ENCODE results near the gene MID1.

The MID1 gene

DNA sequence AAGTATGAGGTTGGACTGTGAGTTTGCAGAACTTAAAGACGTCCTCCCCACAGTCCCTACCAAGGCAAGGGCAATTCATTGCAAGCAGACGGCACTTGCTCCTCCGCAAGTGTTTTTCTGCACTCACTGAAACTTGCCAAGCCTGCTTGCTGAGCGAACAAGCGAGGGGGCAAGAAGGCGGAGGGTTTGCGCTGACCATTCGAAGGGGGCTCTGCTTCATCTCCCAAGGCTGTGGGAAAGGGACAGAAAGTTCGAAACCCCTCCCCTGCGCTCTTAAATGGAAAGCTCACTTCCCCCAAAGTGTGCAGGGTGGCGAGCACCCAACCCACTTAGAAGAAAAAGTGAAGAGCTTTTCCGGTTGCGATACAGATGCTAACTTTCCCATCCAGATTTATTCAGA, 1.4 kb downstream of the MID1 start:
- no peaks in the 10 kb centered on the region for H3K9me3 ChIP-seq (ENCODE audit: insufficient read depth, low read length)
- H3K36me3 ChIP-seq (replicated peaks; ENCODE audit: low read depth, low read length): no peaks in the 10 kb centered on the region
- no peak overlapping the region for H3K27ac ChIP-seq (ENCODE audit: low read length)
- no peak overlapping the region for H3K9ac ChIP-seq (ENCODE audit: low read length)
- H3K4me1 ChIP-seq (ENCODE audit: low read length): no peaks in the 10 kb centered on the region
- H3K27me3 ChIP-seq (ENCODE audit: low read depth, low read length): peaks cover 3% of the 10 kb centered on the region; the same call in 1 of the 2 replicates
- H4K20me1 ChIP-seq (ENCODE audit: insufficient read depth, low read length): no peaks in the 10 kb centered on the region
- H2AFZ ChIP-seq (ENCODE audit: low read depth, low read length): no peak overlapping the region
- no peak overlapping the region for H3K4me2 ChIP-seq (ENCODE audit: low read length)
- no peaks in the 10 kb centered on the region for H3K79me2 ChIP-seq (ENCODE audit: low read length)
- no peak overlapping the region for H3K4me3 ChIP-seq (ENCODE audit: low read length)
- TF ChIP-seq, protein P1, sequence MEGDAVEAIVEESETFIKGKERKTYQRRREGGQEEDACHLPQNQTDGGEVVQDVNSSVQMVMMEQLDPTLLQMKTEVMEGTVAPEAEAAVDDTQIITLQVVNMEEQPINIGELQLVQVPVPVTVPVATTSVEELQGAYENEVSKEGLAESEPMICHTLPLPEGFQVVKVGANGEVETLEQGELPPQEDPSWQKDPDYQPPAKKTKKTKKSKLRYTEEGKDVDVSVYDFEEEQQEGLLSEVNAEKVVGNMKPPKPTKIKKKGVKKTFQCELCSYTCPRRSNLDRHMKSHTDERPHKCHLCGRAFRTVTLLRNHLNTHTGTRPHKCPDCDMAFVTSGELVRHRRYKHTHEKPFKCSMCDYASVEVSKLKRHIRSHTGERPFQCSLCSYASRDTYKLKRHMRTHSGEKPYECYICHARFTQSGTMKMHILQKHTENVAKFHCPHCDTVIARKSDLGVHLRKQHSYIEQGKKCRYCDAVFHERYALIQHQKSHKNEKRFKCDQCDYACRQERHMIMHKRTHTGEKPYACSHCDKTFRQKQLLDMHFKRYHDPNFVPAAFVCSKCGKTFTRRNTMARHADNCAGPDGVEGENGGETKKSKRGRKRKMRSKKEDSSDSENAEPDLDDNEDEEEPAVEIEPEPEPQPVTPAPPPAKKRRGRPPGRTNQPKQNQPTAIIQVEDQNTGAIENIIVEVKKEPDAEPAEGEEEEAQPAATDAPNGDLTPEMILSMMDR (IDR thresholded peaks at IDR 0.05; ENCODE audit: low read depth, low read length): no peak
- no peak for TF ChIP-seq EZH2phosphoT487 (IDR thresholded peaks at IDR 0.05; ENCODE audit: low read depth)

GRCh38 chrX:10617999-10618351, 2.4 kb downstream of the MID1 start:
- Histone ChIP-seq H3K9ac (ENCODE audit: low read length) (no peak overlapping the region), H3K27ac (ENCODE audit: low read length) (no peak overlapping the region), H3K4me3 (ENCODE audit: low read length) (no peak overlapping the region), H3K79me2 (ENCODE audit: low read length) (no peaks in the 10 kb centered on the region), H3K4me1 (ENCODE audit: low read length) (no peaks in the 10 kb centered on the region), H3K9me3 (ENCODE audit: insufficient read depth, low read length) (no peaks in the 10 kb centered on the region), H3K27me3 (ENCODE audit: low read depth, low read length) (peaks cover 3% of the 10 kb centered on the region; the same call in 1 of the 2 replicates), H2AFZ (ENCODE audit: low read depth, low read length) (no peak overlapping the region), H3K36me3 (replicated peaks; ENCODE audit: low read depth, low read length) (no peaks in the 10 kb centered on the region), H4K20me1 (ENCODE audit: insufficient read depth, low read length) (no peaks in the 10 kb centered on the region), H3K4me2 (ENCODE audit: low read length) (no peak overlapping the region)
- TF ChIP-seq EZH2phosphoT487 (IDR thresholded peaks at IDR 0.05; ENCODE audit: low read depth): no peak
- TF ChIP-seq, protein P1 (IDR thresholded peaks at IDR 0.05; ENCODE audit: low read depth, low read length): no peak

DNA sequence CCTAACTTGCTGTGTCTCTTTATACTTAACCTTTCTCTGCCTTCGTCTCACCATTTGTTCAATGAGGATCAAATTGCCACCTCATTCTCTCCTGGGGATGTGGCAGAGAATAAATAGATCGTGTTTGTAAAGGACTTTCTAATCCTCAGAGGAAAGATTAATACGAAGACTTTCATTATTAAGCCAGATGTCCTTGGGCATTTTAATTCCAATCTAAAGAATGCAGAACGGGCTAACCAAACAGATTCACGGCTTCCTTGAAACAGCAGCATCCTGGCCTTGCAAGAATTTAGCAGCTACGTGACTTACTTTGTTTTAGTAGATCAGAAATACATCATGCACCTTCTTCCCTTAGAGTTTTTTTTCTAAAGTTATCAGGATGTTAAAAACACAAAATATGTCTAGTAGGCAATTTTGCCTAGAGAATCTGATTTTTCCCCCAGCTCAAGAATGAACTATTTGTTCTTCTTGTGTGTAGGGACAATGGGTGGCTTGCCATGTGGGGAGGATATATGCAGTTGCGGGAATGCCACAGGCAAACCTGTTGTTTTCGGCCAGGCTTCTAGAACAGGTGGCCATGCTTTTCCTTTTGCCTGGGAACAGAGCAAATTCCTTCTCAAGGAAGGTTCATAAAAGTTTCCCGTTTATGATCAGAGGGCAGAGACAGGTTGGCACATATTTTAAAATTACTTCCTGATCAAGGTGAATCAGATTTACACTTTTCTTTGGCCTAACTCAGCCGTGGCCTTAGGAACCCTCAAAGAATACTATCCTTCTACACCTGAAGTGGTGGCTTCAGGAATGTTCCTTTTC, 3.0 kb downstream of the MID1 start:
- H3K9me3 ChIP-seq (ENCODE audit: insufficient read depth, low read length): no peaks in the 10 kb centered on the region
- H3K36me3 ChIP-seq (replicated peaks; ENCODE audit: low read depth, low read length): no peaks in the 10 kb centered on the region
- H2AFZ ChIP-seq (ENCODE audit: low read depth, low read length): no peak overlapping the region
- TF ChIP-seq, protein P1 (IDR thresholded peaks at IDR 0.05; ENCODE audit: low read depth, low read length): no peak
- TF ChIP-seq EZH2phosphoT487 (IDR thresholded peaks at IDR 0.05; ENCODE audit: low read depth): no peak
- no peaks in the 10 kb centered on the region for H4K20me1 ChIP-seq (ENCODE audit: insufficient read depth, low read length)
- H3K27me3 ChIP-seq (ENCODE audit: low read depth, low read length): peaks cover 3% of the 10 kb centered on the region; the same call in 1 of the 2 replicates
- H3K4me1 ChIP-seq (ENCODE audit: low read length): no peaks in the 10 kb centered on the region
- no peaks in the 10 kb centered on the region for H3K79me2 ChIP-seq (ENCODE audit: low read length)
- H3K4me3 ChIP-seq (ENCODE audit: low read length): no peak overlapping the region
- H3K4me2 ChIP-seq (ENCODE audit: low read length): no peak overlapping the region
- H3K27ac ChIP-seq (ENCODE audit: low read length): no peak overlapping the region
- H3K9ac ChIP-seq (ENCODE audit: low read length): no peak overlapping the region

DNA sequence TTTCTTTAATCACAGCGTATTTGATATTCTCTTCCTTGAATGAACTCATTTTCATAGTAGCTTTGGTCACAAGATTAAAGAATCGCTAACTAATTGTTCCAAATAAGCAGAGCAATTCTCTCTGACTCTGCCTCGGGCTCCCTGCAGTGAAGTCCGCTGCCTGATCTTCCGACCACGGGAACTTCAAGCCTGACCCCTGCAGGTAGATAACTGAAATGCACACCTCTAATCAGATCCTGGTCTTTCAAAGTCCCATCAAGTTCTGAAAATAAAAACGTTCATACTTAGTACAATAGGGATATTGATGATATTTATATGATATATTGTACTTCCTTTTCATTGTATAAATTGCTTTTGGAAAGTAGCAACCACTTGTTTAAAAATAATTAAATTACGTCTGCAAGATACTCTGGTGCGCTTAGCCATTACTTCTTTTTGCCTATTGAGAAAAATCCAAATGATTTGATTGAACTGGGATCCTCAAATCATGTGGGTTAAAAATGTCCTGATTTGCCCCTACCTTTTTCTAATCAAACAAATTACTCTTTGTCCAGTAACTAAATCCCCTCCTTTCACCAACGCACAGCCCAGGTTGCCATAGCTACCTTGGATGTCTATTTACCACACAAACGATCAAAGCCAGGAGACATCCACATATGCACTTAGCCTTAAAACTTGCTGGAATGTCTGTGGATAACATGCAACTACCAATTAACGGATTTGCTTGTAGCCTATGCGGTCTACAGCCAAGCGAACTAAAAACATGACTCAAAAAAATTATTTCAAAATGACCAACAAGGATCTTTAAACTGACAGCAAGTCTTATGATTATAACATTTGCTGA, 4.2 kb downstream of the MID1 start:
- Histone ChIP-seq H4K20me1 (ENCODE audit: insufficient read depth, low read length) (no peaks in the 10 kb centered on the region), H3K4me1 (ENCODE audit: low read length) (no peaks in the 10 kb centered on the region), H3K36me3 (replicated peaks; ENCODE audit: low read depth, low read length) (no peaks in the 10 kb centered on the region), H3K9ac (ENCODE audit: low read length) (no peak overlapping the region), H3K9me3 (ENCODE audit: insufficient read depth, low read length) (no peaks in the 10 kb centered on the region), H3K27ac (ENCODE audit: low read length) (no peak overlapping the region), H3K4me2 (ENCODE audit: low read length) (no peak overlapping the region), H3K27me3 (ENCODE audit: low read depth, low read length) (peaks cover 3% of the 10 kb centered on the region; the same call in 1 of the 2 replicates), H3K4me3 (ENCODE audit: low read length) (no peak overlapping the region), H2AFZ (ENCODE audit: low read depth, low read length) (no peak overlapping the region), H3K79me2 (ENCODE audit: low read length) (no peaks in the 10 kb centered on the region)
- TF ChIP-seq, protein P1 (IDR thresholded peaks at IDR 0.05; ENCODE audit: low read depth, low read length): peak; percentile 47
- TF ChIP-seq EZH2phosphoT487 (IDR thresholded peaks at IDR 0.05; ENCODE audit: low read depth): no peak
